Endothelial cell of umbilical vein (primary cell): ENCODE data around the gene GFAP.
A peak's percentile ranks its signal among the peaks of the same experiment; 100 is the strongest.

Experiments
- FOS ChIP-seq: IDR thresholded peaks from 2 replicates; pipeline ENCODE4 v1.6.1; 2011; ENCODE audit warnings: mild to moderate bottlenecking, low read length, moderate library complexity, borderline replicate concordance; ENCODE audit not compliant: insufficient read depth
- MYC ChIP-seq: IDR thresholded peaks from one replicate; pipeline ENCODE4 v1.6.1; 2011; ENCODE audit warnings: mild to moderate bottlenecking, low read depth, low read length
- POLR2A ChIP-seq: IDR thresholded peaks from 2 replicates; pipeline ENCODE4 v1.6.1; 2012; ENCODE audit warnings: low read depth, mild to moderate bottlenecking, control low read depth, low read length
- POLR2AphosphoS5 ChIP-seq: IDR thresholded peaks from 2 replicates; pipeline ENCODE4 v1.6.1; 2012; ENCODE audit warnings: low read depth, mild to moderate bottlenecking, control low read depth, low read length, moderate library complexity; ENCODE audit not compliant: insufficient read depth
- TF ChIP-seq, protein P1 (sequence below), 2 donors: IDR thresholded peaks; 1 replicate in 1 of 2; 2 replicates in 1 of 2; pipeline ENCODE4 v1.5.1; 2011; ENCODE audit warnings: low read length in 2 of 2, mild to moderate bottlenecking in 2 of 2, moderate library complexity in 2 of 2, control low read depth in 1 of 2, inconsistent platforms in 1 of 2, low read depth in 1 of 2; ENCODE audit not compliant: insufficient read depth in 1 of 2; ENCODE audit errors: extremely low read depth in 1 of 2

DNA sequence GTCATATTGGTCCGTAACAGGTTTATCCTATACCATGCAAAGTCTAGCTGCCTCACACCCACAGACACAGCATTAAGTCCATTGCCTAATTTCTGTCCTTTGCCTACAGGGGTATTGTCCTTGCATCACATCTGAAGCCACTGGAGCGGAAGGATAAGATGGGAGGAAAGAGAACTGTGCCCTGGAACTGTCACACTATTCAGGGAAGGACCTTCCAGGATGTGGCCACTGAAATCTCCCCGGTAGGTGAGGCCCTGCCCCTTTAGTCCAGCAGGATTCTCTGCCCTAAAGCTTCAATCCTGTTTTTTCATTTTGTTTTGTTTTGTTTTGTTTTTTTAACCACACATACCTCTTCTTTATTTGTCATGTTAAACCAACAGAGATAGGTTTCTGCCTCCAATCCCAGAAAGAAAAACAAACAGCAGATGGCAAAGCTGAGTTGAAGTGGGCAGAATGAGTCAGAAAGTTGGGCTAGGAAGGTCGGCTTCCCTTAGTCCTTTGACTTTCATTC is 13.8 kb downstream of the GFAP start:
- TF ChIP-seq, protein P1, sequence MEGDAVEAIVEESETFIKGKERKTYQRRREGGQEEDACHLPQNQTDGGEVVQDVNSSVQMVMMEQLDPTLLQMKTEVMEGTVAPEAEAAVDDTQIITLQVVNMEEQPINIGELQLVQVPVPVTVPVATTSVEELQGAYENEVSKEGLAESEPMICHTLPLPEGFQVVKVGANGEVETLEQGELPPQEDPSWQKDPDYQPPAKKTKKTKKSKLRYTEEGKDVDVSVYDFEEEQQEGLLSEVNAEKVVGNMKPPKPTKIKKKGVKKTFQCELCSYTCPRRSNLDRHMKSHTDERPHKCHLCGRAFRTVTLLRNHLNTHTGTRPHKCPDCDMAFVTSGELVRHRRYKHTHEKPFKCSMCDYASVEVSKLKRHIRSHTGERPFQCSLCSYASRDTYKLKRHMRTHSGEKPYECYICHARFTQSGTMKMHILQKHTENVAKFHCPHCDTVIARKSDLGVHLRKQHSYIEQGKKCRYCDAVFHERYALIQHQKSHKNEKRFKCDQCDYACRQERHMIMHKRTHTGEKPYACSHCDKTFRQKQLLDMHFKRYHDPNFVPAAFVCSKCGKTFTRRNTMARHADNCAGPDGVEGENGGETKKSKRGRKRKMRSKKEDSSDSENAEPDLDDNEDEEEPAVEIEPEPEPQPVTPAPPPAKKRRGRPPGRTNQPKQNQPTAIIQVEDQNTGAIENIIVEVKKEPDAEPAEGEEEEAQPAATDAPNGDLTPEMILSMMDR (IDR thresholded peaks at IDR 0.05; ENCODE audit: extremely low read depth in 1 of 2, insufficient read depth in 1 of 2, low read depth in 1 of 2, low read length in 2 of 2): peak in 1 of 2 donors; percentile 13
- TF ChIP-seq MYC (no peak), POLR2A (no peak), FOS (peak; percentile 75), POLR2AphosphoS5 (no peak)
